Skeletal muscle satellite cell (primary cell): ENCODE results near the gene GAS7.

ENCODE experiments used
- H3K27me3 ChIP-seq: 2 replicates; pipeline ENCODE4 v1.7.0; 2013; ENCODE audit warnings: low read length; ENCODE audit not compliant: control insufficient read depth, insufficient read depth
- H3K36me3 ChIP-seq: 2 replicates; pipeline ENCODE4 v1.7.0; 2013; ENCODE audit warnings: mild to moderate bottlenecking, control low read depth, low read length; ENCODE audit not compliant: insufficient read depth
- H3K4me1 ChIP-seq: 2 replicates; pipeline ENCODE4 v1.7.0; 2013; ENCODE audit warnings: low read length; ENCODE audit not compliant: control insufficient read depth, insufficient read depth
- H3K4me2 ChIP-seq: 2 replicates; pipeline ENCODE4 v1.7.0; 2013; ENCODE audit warnings: mild to moderate bottlenecking, low read length
- H3K4me3 ChIP-seq: 2 replicates; pipeline ENCODE4 v1.7.0; 2013; ENCODE audit warnings: low read length
- H3K9ac ChIP-seq: 2 replicates; pipeline ENCODE4 v1.7.0; 2013; ENCODE audit warnings: mild to moderate bottlenecking, low read depth, low read length, moderate library complexity
- H3K9me3 ChIP-seq: replicated peaks from 2 replicates; pipeline ENCODE4 v1.7.0; 2013; ENCODE audit warnings: mild to moderate bottlenecking, control low read depth, low read length

Gene GAS7

DNA sequence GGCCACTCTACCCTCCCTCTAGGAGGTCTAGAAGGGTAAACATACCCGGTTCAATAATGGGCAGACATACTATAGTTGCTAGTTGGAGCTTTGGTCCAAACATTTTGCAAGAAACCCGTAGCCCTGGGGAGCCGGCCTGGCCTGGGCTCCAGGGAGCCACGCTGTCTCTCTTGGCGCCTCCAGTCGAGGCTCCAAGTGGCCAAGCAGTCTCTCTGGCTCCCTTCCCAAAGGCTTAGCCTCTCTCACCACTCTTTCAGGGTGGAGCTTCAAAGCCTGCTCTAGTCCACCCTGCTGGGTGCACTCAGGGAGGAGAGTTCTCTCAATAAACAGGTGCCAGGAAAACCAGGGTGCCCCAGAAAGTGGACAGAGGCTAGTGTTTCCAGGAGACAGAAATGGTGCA is 325.6 kb downstream of the GAS7 start:
- no peaks in the 10 kb centered on the region for H3K9me3 ChIP-seq
- H3K9ac ChIP-seq, result no peak overlapping the region
- no peaks in the 10 kb centered on the region for H3K27me3 ChIP-seq
- H3K4me1 ChIP-seq, result no peaks in the 10 kb centered on the region
- no peak overlapping the region for H3K4me2 ChIP-seq
- no peaks in the 10 kb centered on the region for H3K36me3 ChIP-seq
- no peak overlapping the region for H3K4me3 ChIP-seq

DNA sequence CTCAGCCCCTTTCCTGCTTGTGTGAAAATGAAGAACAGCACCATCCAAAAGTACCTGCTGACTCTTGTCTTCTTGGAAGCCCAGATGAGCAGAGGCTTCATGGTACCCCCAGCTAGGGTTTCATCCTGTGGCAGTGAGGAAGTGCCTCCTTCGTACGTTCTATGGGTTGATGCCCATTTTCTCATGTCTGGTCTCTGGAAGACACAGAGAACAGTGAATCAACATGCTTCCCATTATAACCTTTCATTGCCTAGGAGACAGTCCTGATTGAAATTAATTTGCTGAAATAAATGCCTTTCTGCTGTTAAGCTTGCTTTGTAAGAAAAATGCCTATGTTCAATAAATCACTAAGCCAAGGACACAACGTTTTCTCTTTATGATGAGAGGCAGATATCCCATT is 329.9 kb downstream of the GAS7 start:
- Histone ChIP-seq H3K36me3 (no peaks in the 10 kb centered on the region), H3K9me3 (no peaks in the 10 kb centered on the region), H3K9ac (no peak overlapping the region), H3K4me2 (no peak overlapping the region), H3K4me3 (no peak overlapping the region), H3K4me1 (no peaks in the 10 kb centered on the region), H3K27me3 (no peaks in the 10 kb centered on the region)

DNA sequence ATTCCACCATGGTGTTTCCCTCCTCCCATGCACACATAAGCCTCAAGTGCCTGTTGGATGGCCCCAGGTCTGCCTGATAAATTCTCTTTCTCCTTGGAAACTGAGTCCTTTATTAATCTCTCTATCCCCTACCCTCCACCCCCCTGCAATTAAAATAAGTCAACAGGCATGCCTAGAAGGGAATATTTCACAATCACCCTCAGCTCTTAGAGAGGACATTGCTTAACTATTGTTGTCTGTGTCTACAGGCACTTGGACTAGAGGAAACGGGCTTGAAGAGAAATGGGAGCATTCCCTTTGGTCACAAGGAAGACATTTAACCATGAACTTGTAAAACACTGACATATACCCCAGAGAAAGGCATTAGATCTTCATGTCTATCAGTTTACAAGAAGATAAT is 332.8 kb downstream of the GAS7 start:
- Histone ChIP-seq H3K4me2 (no peak overlapping the region), H3K36me3 (no peaks in the 10 kb centered on the region), H3K27me3 (no peaks in the 10 kb centered on the region), H3K4me1 (no peaks in the 10 kb centered on the region), H3K9ac (no peak overlapping the region), H3K4me3 (no peak overlapping the region), H3K9me3 (no peaks in the 10 kb centered on the region)

DNA sequence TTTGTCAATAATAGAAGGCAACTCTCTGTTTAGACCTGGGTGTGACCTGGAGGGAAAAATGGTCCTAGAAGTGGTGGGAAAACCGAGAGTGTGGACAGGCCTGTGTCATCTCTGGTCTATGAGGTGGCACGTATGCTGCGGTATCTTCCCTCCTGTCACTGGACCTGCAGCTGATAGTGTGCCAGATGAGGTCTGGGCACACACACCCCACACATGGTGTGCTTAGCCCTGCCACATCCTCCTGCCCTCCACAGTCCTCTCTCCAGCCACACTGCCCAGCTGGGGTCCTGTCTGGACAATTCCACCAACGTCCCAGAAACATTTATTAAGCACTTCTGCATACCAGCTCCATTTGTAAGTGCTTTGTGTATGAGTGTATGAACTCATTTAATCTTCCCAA is 335.5 kb downstream of the GAS7 start:
- Histone ChIP-seq H3K9ac (no peak overlapping the region), H3K36me3 (no peaks in the 10 kb centered on the region), H3K4me3 (no peak overlapping the region), H3K27me3 (no peaks in the 10 kb centered on the region), H3K4me2 (no peak overlapping the region), H3K4me1 (no peaks in the 10 kb centered on the region), H3K9me3 (no peaks in the 10 kb centered on the region)

DNA sequence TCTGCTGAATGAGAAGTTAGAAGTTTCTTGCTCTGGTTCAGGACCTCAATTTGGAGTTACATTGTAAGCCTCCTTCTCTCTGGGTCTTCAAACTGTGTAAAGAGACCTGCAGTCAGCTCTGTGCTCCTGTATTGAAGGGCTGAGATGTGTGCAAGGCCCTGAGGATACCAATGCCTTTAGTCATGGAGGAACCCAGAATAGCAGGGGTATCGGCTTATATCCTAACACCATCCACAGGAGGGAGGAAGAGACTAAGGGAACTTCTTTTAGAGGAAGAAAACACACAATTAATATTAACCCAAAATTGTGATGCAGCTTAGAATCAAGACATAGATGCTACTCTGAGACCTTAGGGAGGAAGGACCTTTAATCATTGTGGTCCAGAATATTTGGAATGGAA is 336.2 kb downstream of the GAS7 start:
- Histone ChIP-seq H3K9me3 (no peaks in the 10 kb centered on the region), H3K4me3 (no peak overlapping the region), H3K4me2 (no peak overlapping the region), H3K9ac (no peak overlapping the region), H3K4me1 (no peaks in the 10 kb centered on the region), H3K36me3 (no peaks in the 10 kb centered on the region), H3K27me3 (no peaks in the 10 kb centered on the region)

DNA sequence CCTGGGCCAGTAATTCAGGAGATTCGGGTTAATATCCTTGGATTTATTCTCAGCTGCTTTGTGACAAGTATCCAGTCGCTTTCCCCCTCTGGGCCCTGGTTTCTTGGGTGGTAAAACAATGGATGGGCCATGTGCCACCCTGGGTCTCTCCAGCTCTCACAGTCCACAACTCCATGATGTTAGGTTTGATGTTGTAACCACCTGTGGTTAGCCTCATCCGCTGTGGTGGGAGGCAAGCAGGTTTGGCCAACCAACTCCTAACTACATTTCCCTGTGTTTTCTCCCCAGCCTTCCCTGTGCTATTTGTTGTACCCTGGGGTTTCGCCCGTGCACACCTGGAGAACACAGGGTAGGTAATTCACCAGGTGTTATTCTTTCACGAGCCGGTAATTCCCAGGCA is 337.6 kb downstream of the GAS7 start:
- Histone ChIP-seq H3K9me3 (no peaks in the 10 kb centered on the region), H3K27me3 (no peaks in the 10 kb centered on the region), H3K9ac (no peak overlapping the region), H3K4me1 (no peaks in the 10 kb centered on the region), H3K4me3 (no peak overlapping the region), H3K4me2 (no peak overlapping the region), H3K36me3 (no peaks in the 10 kb centered on the region)
